ENCODE results near the gene DUSP3.
"Not testable (repeated sequence)": the region's sequence is repeated elsewhere in the genome, so short reads cannot be mapped to it uniquely, and the experiment has no call there.

Gene DUSP3

GRCh38 chr17:43805117-43805516, 26.3 kb upstream of the DUSP3 start:
- DNase-seq (ENCODE audit: insufficient read length, low spot score) (no peak), FAIRE-seq (no peak)
- TF ChIP-seq SPI1 (IDR thresholded peaks at IDR 0.05; ENCODE audit: low read depth, low read length) (no peak), POLR2A (IDR thresholded peaks at IDR 0.05; ENCODE audit: low read depth, low read length) (no peak), POLR2AphosphoS5 (IDR thresholded peaks at IDR 0.05; ENCODE audit: low read depth, low read length) (no peak), POU2F2 (IDR thresholded peaks at IDR 0.05; ENCODE audit: low read depth, low read length) (no peak), TAF1 (IDR thresholded peaks at IDR 0.05; ENCODE audit: low read depth, low read length) (no peak), PAX5 (IDR thresholded peaks at IDR 0.05; ENCODE audit: insufficient read depth, low read length, severe bottlenecking) (no peak)

GRCh38 chr17:43803758-43804157, 25.0 kb upstream of the DUSP3 start:
- no peak for DNase-seq (ENCODE audit: insufficient read length, low spot score)
- FAIRE-seq, result no peak
- TF ChIP-seq PAX5 (IDR thresholded peaks at IDR 0.05; ENCODE audit: insufficient read depth, low read length, severe bottlenecking) (no peak), SPI1 (IDR thresholded peaks at IDR 0.05; ENCODE audit: low read depth, low read length) (no peak), TAF1 (IDR thresholded peaks at IDR 0.05; ENCODE audit: low read depth, low read length) (no peak), POLR2A (IDR thresholded peaks at IDR 0.05; ENCODE audit: low read depth, low read length) (no peak), POLR2AphosphoS5 (IDR thresholded peaks at IDR 0.05; ENCODE audit: low read depth, low read length) (no peak), POU2F2 (IDR thresholded peaks at IDR 0.05; ENCODE audit: low read depth, low read length) (no peak)

- no peak for DNase-seq (ENCODE audit: insufficient read length, low spot score)
- no peak for FAIRE-seq
- no peak for TF ChIP-seq POLR2AphosphoS5 (IDR thresholded peaks at IDR 0.05; ENCODE audit: low read depth, low read length)
- TF ChIP-seq TAF1 (IDR thresholded peaks at IDR 0.05; ENCODE audit: low read depth, low read length), result no peak
- TF ChIP-seq SPI1 (IDR thresholded peaks at IDR 0.05; ENCODE audit: low read depth, low read length), result no peak
- TF ChIP-seq POLR2A (IDR thresholded peaks at IDR 0.05; ENCODE audit: low read depth, low read length), result no peak
- no peak for TF ChIP-seq PAX5 (IDR thresholded peaks at IDR 0.05; ENCODE audit: insufficient read depth, low read length, severe bottlenecking)
Observed at GRCh38 chr17:43801844-43802243, 23.1 kb upstream of the DUSP3 start.

GRCh38 chr17:43800736-43801135, 22.0 kb upstream of the DUSP3 start:
- FAIRE-seq, result no peak

GRCh38 chr17:43799047-43799446, 20.3 kb upstream of the DUSP3 start:
- TF ChIP-seq SPI1 (IDR thresholded peaks at IDR 0.05; ENCODE audit: low read depth, low read length), result no peak
- no peak for TF ChIP-seq TAF1 (IDR thresholded peaks at IDR 0.05; ENCODE audit: low read depth, low read length)

More at GRCh38 chr17:43800736-43801135, 22.0 kb upstream of the DUSP3 start:
- no peak for TF ChIP-seq POLR2AphosphoS5 (IDR thresholded peaks at IDR 0.05; ENCODE audit: low read depth, low read length)
- TF ChIP-seq SPI1 (IDR thresholded peaks at IDR 0.05; ENCODE audit: low read depth, low read length), result no peak
- no peak for TF ChIP-seq PAX5 (IDR thresholded peaks at IDR 0.05; ENCODE audit: insufficient read depth, low read length, severe bottlenecking)
- TF ChIP-seq TAF1 (IDR thresholded peaks at IDR 0.05; ENCODE audit: low read depth, low read length), result no peak
- TF ChIP-seq POLR2A (IDR thresholded peaks at IDR 0.05; ENCODE audit: low read depth, low read length), result no peak
- no peak for TF ChIP-seq POU2F2 (IDR thresholded peaks at IDR 0.05; ENCODE audit: low read depth, low read length)
- no peak for DNase-seq (ENCODE audit: insufficient read length, low spot score)

GRCh38 chr17:43798024-43798423, 19.2 kb upstream of the DUSP3 start:
- not testable (repeated sequence) for FAIRE-seq; DNase-seq (ENCODE audit: insufficient read length, low spot score)

More at GRCh38 chr17:43799047-43799446, 20.3 kb upstream of the DUSP3 start:
- DNase-seq (ENCODE audit: insufficient read length, low spot score) (no peak), FAIRE-seq (no peak)

- FAIRE-seq; DNase-seq (ENCODE audit: insufficient read length, low spot score): not testable (repeated sequence)
Observed at GRCh38 chr17:43792668-43793067, 13.9 kb upstream of the DUSP3 start.

- FAIRE-seq, result no peak
- DNase-seq (ENCODE audit: insufficient read length, low spot score), result no peak
- TF ChIP-seq POU2F2 (IDR thresholded peaks at IDR 0.05; ENCODE audit: low read depth, low read length), result no peak
- TF ChIP-seq SPI1 (IDR thresholded peaks at IDR 0.05; ENCODE audit: low read depth, low read length), result no peak
- TF ChIP-seq TAF1 (IDR thresholded peaks at IDR 0.05; ENCODE audit: low read depth, low read length), result no peak
- TF ChIP-seq PAX5 (IDR thresholded peaks at IDR 0.05; ENCODE audit: insufficient read depth, low read length, severe bottlenecking), result no peak
- TF ChIP-seq POLR2A (IDR thresholded peaks at IDR 0.05; ENCODE audit: low read depth, low read length), result no peak
- no peak for TF ChIP-seq POLR2AphosphoS5 (IDR thresholded peaks at IDR 0.05; ENCODE audit: low read depth, low read length)
Observed at GRCh38 chr17:43791589-43791988, 12.8 kb upstream of the DUSP3 start.

- DNase-seq (ENCODE audit: insufficient read length, low spot score) (no peak), FAIRE-seq (no peak)
- TF ChIP-seq POLR2A (IDR thresholded peaks at IDR 0.05; ENCODE audit: low read depth, low read length) (no peak), TAF1 (IDR thresholded peaks at IDR 0.05; ENCODE audit: low read depth, low read length) (no peak), PAX5 (IDR thresholded peaks at IDR 0.05; ENCODE audit: insufficient read depth, low read length, severe bottlenecking) (no peak), POU2F2 (IDR thresholded peaks at IDR 0.05; ENCODE audit: low read depth, low read length) (no peak), POLR2AphosphoS5 (IDR thresholded peaks at IDR 0.05; ENCODE audit: low read depth, low read length) (no peak), SPI1 (IDR thresholded peaks at IDR 0.05; ENCODE audit: low read depth, low read length) (no peak)
Observed at GRCh38 chr17:43790311-43790940, 11.6 kb upstream of the DUSP3 start.

- TF ChIP-seq PAX5 (IDR thresholded peaks at IDR 0.05; ENCODE audit: insufficient read depth, low read length, severe bottlenecking) (no peak), TAF1 (IDR thresholded peaks at IDR 0.05; ENCODE audit: low read depth, low read length) (no peak), POLR2AphosphoS5 (IDR thresholded peaks at IDR 0.05; ENCODE audit: low read depth, low read length) (no peak), SPI1 (IDR thresholded peaks at IDR 0.05; ENCODE audit: low read depth, low read length) (no peak), POU2F2 (IDR thresholded peaks at IDR 0.05; ENCODE audit: low read depth, low read length) (no peak), POLR2A (IDR thresholded peaks at IDR 0.05; ENCODE audit: low read depth, low read length) (no peak)
Observed at GRCh38 chr17:43789482-43789881, 10.7 kb upstream of the DUSP3 start.

More at GRCh38 chr17:43789482-43789881, 10.7 kb upstream of the DUSP3 start:
- DNase-seq (ENCODE audit: insufficient read length, low spot score), result no peak
- FAIRE-seq, result no peak

Data from GM12891 (cell line).